GM20000 (cell line): Measurements from ENCODE around the gene KCNJ1.

Experiments used
- DNase-seq: peaks from one replicate; pipeline ENCODE4 v3.0.0; 2012; ENCODE audit warnings: low spot score
- CTCF ChIP-seq: IDR thresholded peaks from 2 replicates; pipeline ENCODE4 v1.5.1; 2012; ENCODE audit warnings: mild to moderate bottlenecking, control low read depth; ENCODE audit errors: extremely low read depth, missing control alignments

KCNJ1 gene

GRCh38 chr11:128911239-128911638 lies 44.1 kb upstream of the KCNJ1 start:
- TF ChIP-seq CTCF, result no peak
- DNase-seq, result no peak

GRCh38 chr11:128910576-128910975 lies 43.5 kb upstream of the KCNJ1 start:
- TF ChIP-seq CTCF, result no peak

GRCh38 chr11:128909438-128910125 lies 42.5 kb upstream of the KCNJ1 start:
- DNase-seq, result no peak
- no peak for TF ChIP-seq CTCF

More at GRCh38 chr11:128910576-128910975, 43.5 kb upstream of the KCNJ1 start:
- no peak for DNase-seq

GRCh38 chr11:128908391-128909246 lies 41.5 kb upstream of the KCNJ1 start:
- TF ChIP-seq CTCF, result no peak

GRCh38 chr11:128907585-128907984 lies 40.5 kb upstream of the KCNJ1 start:
- no peak for TF ChIP-seq CTCF
- DNase-seq, result no peak

More at GRCh38 chr11:128908391-128909246, 41.5 kb upstream of the KCNJ1 start:
- no peak for DNase-seq

GRCh38 chr11:128906185-128907050 lies 39.3 kb upstream of the KCNJ1 start:
- no peak for TF ChIP-seq CTCF
- no peak for DNase-seq
